Stimulated activated CD8-positive, alpha-beta memory T cell treated with anti-CD3 and anti-CD28 coated beads, Interleukin-15, amount 100 ng/mL, for 4 hours (primary cell): ENCODE results near the gene C2.

Experiments used
- DNase-seq, 2 donors: peaks; one replicate each; pipeline ENCODE4 v3.0.0-alpha.2; 2020; ENCODE audit warnings: low read depth in 2 of 2

C2 gene

DNA sequence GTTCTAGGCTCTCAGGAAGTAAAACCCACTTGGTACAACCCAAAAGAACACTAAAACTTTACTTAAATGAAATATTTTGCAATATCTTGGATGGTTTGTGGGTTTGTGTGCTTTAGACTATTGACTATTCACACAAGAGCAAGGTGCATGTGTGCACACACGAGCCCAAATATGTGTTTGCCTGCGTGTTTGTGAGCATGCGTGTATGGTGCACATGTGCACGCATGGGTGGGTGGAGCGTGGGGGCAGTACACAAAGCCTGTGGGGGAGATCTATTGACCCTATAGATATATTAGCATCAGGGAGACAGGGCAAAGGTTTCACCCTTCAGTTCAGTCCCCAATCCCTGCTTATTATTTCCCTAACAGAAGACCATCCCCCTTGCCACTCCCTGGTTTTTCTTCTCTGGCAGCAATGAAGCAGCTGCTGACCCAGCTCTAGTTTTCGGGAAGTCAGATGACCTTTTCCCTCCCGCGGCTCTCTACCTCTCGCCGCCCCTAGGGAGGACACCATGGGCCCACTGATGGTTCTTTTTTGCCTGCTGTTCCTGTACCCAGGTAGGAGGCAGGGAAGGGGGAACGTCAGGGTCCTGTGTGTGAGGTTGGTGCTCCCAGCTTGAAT, at the start of gene C2:
C2 (plus strand) TSS at position 476 of the 621 bp plus-strand sequence; CDS start at position 512, 36 bp downstream.
- no peak for DNase-seq

DNA sequence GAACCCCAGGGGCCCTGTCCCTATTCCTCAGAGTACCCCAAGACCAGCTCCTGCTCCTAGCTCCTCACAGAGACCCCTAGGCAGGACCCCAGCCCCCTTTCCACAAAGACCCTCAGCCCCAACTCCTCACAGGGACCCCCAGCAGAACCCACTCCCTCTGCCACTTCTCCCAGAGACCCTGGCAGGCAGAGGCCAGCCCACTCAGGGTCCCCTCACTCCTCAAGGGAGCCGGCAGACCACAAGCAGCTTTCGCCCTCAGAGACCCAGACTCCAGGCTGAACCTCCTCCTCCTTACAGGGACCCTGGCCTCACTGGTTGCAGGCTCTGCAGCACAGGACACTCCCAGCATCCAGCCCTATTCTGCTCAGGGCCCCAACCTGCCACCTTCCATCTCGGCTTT, 49.3 kb upstream of the C2 start:
- no peak for DNase-seq

DNA sequence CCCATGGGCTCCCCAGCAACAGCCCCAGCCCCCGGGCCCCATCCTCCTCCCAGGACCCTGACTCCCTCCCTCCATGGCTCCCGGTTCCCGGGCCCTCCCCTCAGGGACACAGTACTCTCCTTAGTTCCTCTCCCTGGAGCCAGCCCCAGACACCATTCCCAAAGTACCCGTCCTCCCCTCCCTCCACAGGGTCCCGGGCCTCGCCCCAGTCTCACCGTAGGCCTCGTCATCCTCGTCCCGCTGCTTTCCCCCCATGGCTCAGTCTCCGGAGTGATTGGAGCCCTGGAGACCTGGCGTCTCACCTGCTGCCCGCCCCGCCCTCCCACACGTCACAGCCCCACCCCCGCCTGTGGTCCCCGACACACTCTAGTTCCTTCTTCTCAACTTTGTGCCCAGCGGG, 48.8 kb upstream of the C2 start, which contains the start of gene SLC44A4:
SLC44A4 (minus strand) TSS at position 272 of the 400 bp plus-strand sequence; CDS start at position 255, 17 bp downstream.
- DNase-seq: no peak

DNA sequence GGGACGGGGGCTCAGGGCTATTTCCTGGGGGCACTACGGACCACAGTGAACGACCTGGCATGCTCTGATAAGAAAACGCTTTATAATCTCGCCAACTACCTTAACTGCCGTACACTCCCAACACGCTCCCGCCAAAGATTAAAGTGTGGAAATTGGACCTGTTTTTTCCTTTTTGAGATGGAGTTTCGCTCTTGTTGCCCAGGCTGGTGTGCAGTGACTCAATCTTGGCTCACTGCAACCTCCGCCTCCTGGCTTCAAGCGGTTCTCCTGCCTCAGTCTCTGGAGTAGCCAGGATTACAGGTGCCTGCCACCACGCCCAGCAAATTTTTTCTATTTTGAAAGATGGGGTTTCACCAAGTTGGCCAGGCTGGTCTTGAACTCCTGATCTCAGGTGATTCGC, 48.4 kb upstream of the C2 start:
- no peak for DNase-seq

DNA sequence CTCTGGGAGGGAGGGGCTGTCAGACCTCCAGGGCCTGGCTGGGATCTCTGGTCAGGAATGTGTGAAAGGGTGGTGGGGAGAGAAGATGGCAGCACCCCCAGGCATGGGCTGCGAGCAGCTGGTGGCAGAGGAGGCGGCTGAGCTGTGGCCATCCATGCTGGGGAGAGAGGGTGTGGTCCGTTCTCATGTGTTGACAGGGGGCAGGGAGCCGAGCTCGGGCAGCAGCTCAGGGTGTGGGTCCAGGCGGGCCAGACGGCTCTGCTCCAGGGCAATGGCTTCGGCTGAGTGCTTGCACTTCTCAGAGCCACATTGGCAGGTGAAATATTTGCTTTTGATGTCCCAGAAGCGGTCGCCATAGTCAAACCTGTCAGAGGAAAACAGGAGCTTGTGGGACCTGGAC, 47.6 kb upstream of the C2 start:
- no peak for DNase-seq

DNA sequence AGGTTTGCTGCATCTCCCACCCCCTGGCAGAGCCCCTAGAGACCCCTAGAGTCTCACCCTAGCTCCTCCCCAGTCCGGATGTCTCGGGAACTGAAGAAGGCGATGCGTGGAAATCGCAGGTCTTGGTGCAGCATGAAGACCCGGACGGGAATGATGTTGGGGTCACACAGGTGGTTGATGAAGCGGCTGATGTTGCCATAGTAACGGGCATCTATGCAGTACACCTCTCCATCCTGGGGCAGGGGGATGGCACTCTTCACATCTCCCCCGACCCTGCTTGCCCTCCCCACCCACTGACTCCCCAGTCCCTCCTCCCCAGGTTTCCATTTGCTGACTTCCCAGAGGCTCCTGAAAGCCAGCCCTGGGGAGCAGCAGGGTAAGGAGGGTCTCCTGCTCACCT, 46.9 kb upstream of the C2 start:
- DNase-seq: no peak

DNA sequence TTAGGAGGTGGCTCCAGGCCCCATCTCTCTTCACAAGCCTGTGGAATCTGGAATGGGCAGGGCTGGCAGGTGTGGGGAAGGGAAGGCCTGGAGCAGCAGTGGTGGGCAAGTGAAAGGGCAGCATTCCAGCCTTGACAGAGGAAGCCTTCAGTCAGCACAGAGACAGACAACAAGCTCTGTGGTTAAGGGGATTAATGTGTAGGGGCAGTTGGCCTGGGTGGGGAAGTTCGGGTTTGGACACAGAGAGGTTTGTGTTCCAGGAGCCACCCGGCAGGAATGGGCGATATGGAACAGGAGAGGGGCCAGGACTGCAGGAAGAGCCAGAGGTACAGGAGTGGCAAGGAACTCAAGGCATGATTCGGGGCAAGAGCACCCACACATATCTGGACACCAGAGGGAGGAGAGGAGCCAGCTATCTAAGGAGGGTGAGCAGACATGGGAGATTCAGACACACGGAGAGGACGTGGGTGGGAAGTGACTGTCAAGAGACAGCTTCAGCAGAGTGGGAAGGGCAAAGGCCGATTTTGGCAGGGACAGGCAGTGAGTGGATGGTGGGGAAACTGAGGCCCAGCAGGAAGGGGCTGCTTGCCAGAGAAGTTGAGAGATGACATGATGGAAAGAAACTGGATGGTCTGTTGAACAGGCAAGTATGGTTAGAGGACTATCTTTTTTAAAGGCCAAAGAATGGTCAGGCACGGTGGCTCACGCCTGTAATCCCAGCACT, 46.2 kb upstream of the C2 start:
- no peak for DNase-seq

DNA sequence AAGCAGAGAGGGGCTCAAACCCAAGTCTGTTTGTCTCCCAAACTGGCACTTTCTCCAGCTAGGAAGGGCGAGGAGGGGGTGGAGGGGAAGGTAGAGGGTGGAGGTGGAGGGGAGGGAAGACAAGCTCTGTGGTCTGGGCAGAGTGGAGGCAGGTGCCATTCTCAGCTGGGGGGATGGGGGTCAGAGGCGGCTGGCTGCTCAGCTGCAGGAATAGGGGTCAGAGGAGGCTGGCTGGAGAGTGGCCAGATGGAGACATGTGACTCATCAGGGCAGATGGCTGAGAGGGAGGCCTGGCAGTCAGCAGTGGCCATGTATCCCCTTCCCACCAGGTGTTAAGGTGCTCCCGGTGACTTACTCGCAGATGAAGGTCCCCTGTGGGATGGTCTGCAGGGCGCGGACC, 45.2 kb upstream of the C2 start:
- DNase-seq: no peak

DNA sequence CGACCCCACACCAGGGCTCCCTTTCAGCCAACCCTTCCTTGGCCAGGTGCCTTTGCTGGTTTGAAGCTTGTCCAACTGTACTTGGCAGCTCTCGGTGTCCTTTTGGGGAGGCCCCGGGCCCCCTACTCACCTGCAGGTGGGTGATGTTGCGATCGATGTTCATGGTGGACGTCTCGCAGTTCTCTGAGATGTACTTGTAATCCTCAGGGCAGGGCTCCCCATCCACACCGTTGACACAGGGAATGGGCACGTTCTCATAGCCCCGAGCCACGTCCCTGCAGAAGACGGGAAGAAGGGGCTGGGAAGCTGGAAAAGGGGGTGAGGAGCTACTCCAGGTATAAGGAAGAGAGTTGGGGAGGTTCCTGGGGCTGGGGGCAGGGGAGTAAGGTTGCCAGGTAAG, 43.8 kb upstream of the C2 start:
- DNase-seq: no peak

DNA sequence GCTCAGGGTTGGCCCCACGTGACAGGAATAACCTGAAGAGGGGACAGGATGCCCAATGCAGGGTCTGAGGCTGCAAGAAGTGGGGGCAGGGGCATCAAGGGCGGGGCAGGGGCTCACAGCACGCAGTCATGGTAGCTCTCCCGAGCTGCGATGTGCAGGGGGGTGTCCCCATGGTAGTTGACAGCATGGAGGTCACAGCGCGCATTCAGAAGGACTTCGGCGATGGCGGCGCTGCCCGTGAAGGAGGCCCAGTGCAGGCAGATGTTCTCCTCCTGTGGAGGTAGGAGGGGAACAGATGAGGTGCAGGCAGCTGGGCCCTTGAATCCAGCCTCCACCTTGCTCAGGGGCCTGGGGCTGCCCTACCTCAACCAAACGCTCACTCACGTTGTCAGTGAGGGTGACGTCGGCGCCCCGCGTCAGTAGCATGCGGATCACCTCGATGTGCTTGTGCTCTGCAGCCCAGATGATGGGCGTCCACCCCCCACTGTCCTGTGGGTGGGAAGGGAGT, 42.9 kb upstream of the C2 start:
- no peak for DNase-seq

DNA sequence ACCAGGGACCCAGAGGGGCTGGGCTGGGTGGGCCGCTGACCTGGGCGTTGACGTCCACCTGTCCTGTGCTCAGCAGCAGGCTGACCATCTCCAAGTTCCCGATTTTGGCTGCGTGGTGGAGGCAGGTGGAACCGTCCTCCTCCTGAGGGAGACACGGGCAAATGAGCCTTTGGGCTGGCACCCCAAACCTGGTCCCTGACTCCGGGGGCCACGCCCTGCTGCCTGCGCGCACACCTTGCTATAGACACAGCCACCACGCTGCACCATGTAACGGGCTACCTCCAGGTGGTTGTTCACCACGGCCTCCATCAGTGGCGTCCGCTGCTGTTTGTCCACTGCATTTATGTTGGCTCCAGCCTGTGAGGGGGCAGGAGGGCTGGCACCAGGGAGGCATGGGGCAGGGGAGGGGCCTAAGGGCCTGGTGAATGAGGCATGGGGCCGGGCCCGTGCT, 41.0 kb upstream of the C2 start:
- DNase-seq: no peak

DNA sequence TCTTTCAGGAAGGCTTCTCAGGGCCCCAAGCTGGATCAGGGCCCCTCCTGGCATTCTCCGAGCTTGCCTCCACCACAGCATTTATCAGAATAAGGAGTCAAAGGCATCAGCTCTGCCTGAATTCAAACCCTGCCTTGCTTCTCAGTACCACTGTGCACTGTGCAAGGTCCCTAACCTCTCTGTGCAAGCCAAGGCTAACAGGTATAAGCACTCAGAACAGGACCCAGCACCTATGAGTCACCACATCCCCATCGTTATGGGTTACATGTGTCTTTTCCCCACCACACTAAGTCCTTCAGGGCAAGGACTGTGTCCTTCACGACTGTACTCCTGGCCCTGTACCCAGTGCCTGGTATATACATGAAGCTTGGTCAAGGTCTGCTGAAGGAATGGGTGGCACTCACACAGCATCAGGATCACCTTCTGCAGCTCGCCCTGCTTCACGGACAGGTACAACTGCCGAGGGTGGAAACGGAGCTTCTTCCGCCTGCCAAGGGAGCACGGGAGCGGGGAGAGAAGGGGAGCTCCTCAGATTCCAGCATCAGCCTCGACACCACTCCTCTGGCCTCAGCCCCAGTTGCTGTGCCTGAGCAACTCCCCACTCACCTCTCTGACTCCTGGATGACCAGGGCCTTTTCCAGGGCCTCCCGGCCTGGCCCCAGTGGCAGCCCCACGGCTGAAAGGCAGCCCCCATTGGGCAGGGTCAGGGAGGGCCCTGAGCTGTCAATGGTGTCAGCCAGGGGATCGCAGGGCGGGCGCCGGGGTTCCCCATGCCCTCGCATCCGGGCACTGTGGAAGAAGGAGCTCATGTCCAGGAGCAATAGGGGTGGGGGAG, 40.1 kb upstream of the C2 start:
- DNase-seq: no peak

DNA sequence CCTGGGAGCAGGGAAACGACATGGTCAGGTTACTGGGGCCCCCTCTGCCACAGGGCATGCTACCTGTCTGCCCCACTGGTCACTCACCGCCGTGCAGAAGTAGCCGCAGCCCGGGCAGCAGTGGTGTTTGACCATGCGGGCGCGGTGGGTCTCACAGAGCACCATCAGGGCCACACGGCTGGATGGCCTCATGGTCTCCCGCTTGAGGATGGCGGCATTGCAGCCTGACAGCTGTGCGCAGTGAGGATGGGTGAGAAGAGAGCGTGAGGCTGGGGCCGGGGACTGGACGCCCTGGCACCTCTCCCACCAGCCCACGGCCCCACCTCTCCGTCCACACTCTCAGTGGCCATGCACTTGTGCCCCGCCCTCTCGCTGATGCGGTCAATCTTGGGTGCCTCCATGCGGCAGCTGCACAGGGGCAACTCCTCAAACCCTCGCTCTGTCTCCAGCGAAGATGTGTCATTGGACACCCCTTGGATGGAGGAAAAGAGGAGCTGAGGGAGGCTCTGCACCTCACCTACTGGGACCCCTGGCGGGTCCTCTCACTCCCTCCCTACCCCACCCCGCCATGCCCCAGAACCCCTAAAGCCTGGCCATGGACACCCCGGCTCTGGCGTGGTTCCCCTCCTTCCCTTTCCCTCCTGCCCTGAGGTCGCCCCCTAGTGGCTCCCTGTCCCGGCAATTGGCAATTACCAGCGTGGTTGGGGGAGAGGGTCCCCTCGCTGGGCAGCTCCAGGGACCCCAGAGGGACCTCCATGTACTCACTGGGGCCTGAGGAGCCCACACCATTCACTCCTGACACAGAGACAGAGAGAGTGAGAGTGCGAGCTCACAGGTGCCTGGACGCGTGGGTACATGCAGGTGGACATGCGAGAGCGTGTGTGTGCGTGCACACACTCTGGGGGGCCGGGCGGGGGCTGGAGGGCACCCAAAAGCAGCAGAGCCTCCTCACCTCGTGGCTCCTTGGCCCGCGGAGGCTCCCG, 39.0 kb upstream of the C2 start:
- DNase-seq: no peak

DNA sequence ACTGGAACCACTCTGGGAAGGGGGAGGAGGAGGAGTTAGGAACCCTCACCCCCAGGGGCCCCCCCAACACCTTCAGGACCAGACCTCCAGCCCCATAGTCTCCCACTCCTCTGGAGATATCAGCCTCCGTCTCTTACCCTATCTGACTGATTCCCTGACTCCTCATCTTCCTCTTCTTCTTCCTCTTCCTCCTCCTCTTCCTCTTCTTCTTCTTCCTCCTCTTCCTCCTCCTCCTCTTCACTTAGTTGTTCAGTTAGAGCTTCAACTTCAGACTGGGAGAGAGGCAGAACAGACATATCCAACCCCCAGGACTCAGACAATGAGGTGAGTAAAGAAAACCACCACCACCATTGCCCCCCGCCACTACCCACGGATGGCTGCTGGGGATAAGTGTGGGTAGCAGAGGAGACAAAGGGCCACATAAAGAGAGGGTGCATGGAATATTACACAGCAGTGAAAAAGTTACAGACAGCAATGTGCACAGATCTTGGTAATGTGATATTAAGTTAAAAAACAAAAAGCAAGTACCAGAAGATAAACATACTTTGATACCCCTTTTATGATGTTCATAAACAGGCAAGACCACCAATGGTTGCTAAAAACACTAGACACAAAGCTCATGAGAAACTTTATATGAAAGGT, 38.1 kb upstream of the C2 start:
- DNase-seq: no peak

DNA sequence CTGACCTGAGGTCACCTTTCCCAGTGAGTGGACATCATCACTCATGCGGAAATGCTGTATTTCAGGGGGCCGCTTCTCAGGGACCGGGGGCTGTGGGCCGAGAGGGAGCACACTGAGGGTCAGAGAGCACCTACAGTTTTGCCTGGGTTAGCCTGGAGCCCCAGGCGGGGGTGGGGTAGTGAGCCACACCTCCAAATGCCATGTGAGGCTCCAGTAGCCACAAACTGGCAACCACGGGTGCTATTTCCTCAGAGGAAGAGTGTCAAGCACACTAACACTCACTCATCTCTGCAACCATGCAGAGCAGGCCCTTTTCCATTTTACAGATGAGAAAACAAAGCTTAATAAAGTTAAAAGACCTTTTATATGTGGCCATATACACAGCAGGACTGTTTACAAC, 34.7 kb upstream of the C2 start:
- no peak for DNase-seq

DNA sequence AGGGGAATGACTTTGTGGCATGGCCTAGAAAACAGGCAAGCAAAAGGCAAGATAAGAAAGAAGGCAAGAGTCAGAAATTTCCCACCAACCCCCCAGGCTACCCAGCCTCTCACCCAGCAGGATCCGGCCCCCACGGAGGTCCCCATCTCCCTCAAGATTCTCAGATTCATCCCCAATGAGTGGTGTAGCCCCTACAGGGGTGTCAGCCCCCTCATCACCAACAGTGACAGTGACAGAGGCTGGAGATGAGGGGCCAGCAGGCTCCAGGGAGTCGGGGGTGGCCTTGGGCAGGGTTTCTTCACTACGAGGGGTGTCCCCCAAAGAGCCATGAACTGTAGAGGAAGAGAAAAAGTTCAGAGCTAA, 31.0 kb upstream of the C2 start:
- no peak for DNase-seq

DNA sequence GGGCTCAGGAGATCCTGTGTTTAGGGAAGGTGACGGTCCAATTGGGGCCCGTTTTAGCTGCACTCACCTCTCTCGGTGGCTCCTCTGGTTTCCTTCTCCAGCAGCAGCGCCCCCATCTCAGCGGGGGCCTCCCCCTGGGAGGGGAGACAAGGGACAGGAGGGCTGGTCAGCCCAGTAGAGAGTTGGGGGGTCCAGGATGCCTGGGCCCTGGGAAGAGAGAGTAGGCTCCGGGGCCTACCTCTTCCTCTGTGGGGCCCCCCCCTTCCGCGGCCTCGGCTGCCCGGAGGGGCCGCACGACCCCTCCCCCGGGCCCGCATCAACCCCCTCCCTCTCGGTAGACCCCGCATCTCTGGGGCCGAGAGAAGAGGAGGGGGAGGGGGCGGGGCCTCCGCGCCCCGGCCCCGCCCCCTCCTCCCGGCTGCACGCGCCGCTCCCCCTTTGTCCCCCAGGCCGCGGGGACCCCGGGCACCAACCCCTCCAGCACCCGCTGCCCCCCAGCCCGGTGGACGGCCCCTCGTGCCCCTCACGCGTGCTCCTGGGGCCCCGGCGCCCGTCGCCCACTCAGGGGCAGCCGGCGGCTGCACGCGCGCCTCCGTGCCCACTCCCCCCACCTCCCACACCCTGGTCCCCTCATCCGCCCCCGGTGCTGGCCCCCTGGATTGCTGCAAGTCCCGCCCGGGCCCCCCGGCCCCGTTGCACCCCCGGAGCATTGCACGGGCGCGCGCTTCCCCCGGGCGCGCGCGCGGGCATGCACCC, 30.5 kb upstream of the C2 start:
- DNase-seq: no peak

DNA sequence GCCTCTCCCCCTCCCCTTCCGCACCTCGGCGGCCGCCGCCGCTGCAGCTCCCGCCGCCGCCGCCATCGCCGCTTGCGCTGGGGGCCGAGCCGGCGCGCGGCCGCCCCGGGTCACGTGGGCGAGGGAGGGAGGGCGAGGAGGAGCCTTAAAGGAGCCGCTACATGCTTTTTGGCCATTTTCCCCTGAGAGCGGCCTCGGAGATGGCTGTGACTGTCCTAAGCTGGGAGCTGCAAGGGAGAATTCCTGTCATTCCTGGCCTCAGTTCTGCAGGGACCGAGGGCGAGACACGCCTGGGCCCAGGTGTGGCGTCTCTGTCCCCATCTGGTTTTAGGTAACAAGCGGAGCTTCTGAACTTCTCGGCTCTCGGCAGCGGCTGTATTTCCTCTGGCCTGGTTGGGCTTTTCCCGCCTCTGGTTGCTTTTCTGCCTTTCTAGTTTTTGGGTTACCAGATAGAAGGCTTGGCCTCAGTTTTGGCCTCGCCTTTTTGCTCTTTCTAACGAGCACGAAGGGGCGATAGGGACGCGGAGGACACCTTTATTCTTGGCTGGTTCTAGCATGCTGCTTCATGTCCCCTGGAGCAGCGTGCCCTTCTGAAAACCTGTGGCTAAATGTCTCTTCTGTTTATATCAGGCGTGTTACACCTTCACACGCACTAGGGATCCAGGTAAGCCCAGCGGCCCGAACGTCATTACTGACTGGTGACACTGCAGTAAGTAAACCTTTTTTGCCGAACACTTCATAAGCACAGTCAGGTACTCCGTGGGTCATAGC, 29.7 kb upstream of the C2 start, which contains the start of gene EHMT2:
EHMT2 (minus strand) TSS at position 87 of the 771 bp plus-strand sequence; CDS start at position 66, 21 bp downstream.
- DNase-seq: peak; percentile 65 to 74

DNA sequence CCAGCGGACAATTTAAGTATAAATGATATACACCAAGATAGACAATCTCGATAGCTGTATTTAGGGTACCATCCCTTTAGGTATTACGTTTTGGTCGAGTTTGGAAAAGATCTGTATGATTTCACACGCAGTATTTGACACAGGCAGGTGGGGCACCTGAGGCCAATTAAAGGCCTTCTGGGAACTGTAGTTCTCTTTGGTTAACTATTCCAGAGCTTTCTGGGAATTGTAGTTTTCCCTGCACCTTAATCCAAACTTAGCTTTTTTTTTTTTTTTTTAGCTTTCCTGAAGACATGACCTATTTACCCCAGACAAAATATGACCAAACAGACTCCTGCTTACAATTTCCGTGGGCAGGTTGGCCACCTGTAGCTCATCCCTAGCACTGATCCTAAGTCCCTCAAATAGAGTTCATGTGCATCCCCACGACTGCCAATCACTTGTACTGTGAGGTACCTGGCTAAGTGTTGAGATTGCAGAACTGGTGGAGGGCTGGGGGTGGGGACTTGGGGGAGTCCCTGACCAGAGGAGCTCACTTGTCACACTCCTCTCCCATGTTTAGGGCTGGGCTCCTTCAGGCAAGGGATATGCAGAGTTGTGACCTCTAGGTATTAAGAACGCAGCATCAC, 29.0 kb upstream of the C2 start:
- no peak for DNase-seq
